Panc1 (cell line): ENCODE data around the gene CGB2.
"Not testable (repeated sequence)": the region's sequence is repeated elsewhere in the genome, so short reads cannot be mapped to it uniquely, and the experiment has no call there.

Experiments used
- CTCF ChIP-seq: fragments of 450-650 bp; IDR thresholded peaks from 2 replicates; pipeline ENCODE4 v1.5.1; 2017; ENCODE audit warnings: mild to moderate bottlenecking
- POLR2AphosphoS5 ChIP-seq: IDR thresholded peaks from 2 replicates; pipeline ENCODE4 v1.6.1; 2012; ENCODE audit warnings: mild to moderate bottlenecking, low read depth, low read length, moderate library complexity
- SIN3A ChIP-seq: IDR thresholded peaks from 2 replicates; pipeline ENCODE4 v1.6.1; 2012; ENCODE audit warnings: low read depth, mild to moderate bottlenecking, low read length, moderate library complexity, borderline replicate concordance; ENCODE audit not compliant: insufficient read depth
- TF ChIP-seq, protein P1 (sequence below), 2 experiments: IDR thresholded peaks; 2 replicates each; pipeline ENCODE4 v1.6.1; 2011 to 2012; ENCODE audit warnings: low read depth in 2 of 2, control low read depth in 1 of 2, low read length in 1 of 2, mild to moderate bottlenecking in 1 of 2, moderate library complexity in 1 of 2; ENCODE audit not compliant: insufficient read depth in 1 of 2

- TF ChIP-seq POLR2AphosphoS5, CTCF, SIN3A: not testable (repeated sequence)
- TF ChIP-seq, protein P1, sequence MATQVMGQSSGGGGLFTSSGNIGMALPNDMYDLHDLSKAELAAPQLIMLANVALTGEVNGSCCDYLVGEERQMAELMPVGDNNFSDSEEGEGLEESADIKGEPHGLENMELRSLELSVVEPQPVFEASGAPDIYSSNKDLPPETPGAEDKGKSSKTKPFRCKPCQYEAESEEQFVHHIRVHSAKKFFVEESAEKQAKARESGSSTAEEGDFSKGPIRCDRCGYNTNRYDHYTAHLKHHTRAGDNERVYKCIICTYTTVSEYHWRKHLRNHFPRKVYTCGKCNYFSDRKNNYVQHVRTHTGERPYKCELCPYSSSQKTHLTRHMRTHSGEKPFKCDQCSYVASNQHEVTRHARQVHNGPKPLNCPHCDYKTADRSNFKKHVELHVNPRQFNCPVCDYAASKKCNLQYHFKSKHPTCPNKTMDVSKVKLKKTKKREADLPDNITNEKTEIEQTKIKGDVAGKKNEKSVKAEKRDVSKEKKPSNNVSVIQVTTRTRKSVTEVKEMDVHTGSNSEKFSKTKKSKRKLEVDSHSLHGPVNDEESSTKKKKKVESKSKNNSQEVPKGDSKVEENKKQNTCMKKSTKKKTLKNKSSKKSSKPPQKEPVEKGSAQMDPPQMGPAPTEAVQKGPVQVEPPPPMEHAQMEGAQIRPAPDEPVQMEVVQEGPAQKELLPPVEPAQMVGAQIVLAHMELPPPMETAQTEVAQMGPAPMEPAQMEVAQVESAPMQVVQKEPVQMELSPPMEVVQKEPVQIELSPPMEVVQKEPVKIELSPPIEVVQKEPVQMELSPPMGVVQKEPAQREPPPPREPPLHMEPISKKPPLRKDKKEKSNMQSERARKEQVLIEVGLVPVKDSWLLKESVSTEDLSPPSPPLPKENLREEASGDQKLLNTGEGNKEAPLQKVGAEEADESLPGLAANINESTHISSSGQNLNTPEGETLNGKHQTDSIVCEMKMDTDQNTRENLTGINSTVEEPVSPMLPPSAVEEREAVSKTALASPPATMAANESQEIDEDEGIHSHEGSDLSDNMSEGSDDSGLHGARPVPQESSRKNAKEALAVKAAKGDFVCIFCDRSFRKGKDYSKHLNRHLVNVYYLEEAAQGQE (IDR thresholded peaks at IDR 0.05; ENCODE audit: insufficient read depth in 1 of 2, low read depth in 2 of 2, low read length in 1 of 2) = not testable (repeated sequence)
These were observed 6.1 kb upstream of the CGB2 start for GRCh38 chr19:49025599-49025998.
